HG03097 (cell line): ENCODE measurements around the gene CORO2B.

Source experiments
- ATAC-seq: cut with Tn5 transposase; IDR thresholded peaks from one replicate; pipeline ENCODE4 v1.9.1; 2021; ENCODE audit not compliant: unreplicated experiment, low FRiP score

The CORO2B gene

DNA sequence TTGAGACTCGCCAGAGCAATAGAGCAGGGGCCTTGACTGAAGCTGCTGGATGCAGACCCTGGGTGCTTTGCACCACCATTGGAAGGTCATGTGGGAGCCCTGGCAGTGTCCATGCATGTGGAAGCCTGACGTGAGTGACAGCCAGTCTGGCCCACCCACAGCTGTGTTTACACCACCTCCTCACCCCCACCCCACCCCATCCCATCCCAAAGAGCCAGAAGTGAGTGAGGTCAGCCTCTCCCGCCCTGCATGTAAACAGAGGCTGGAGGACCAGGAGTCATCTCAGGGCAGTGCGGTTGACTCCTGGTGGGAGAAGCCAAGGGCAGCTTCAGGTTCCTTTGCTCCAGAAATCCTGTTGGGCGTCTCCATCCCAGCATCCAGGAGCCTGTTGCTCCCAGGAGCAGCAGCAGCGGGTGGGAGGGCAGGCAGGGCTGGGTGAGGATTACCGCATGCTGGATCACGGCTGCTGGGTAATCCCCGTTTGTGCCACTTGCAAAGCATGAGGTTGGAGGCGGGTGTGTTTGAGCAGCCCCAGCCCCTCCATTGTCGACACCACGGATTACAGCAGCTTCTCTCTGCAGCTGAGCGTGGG is 44.6 kb downstream of the CORO2B start:
- no peak for ATAC-seq

DNA sequence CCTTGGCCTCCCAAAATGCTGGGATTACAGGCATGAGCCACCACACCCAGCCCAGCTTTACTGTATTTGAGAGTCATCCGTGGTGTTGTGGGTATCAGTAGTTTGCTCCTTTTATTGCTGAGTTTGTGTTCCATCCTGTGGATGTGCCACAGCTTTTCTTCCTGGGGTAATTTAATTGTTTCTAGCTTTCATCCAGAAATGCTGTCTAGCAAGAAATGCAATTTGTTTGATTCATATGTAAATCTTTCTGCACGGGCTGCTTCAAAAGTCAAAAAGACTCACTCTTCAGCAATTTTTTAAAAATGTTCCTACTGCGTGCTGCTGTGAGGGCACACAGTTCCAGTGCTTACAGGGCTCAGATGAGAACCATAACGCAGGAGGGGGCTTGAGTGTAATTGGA is 47.1 kb downstream of the CORO2B start:
- no peak for ATAC-seq

DNA sequence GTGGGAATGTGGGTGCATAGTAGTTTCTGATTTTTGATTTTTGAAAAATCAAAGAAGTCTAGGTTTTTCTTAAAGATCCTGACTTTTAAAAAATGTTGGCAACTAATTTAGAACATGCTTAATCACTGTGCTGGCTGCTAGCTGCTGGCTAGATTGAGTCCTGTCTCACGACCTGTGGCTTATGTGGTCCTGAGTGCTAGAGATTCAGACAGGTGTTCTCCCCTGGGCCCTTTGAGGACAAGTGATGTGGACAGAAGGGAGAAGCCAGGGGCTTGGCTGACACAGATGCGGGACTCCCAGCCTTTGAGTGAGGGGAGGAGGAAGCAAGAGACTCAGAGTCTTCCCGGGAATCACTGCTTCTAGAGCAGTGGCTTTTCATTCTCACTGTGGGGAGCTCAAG is 47.5 kb downstream of the CORO2B start:
- ATAC-seq = no peak

DNA sequence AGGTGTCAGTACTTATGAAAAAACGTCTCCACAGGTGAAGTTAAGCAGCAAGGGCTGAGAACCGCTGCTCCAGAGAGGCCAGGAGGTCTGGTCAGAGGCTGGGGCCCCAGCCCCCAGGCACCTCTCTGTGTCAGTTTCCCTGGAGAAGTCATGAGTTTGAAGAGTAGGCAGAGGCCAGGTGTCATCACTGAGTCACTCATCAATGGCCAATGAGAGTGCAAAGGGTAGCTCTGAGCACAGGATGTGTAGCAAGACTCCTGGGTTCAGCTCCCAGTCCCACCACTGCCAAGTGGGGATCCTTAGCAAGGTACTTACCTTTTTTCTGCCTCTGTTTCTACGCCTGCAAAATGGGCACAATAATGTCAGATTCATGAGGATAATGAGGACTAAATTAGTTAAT is 47.9 kb downstream of the CORO2B start:
- no peak for ATAC-seq

DNA sequence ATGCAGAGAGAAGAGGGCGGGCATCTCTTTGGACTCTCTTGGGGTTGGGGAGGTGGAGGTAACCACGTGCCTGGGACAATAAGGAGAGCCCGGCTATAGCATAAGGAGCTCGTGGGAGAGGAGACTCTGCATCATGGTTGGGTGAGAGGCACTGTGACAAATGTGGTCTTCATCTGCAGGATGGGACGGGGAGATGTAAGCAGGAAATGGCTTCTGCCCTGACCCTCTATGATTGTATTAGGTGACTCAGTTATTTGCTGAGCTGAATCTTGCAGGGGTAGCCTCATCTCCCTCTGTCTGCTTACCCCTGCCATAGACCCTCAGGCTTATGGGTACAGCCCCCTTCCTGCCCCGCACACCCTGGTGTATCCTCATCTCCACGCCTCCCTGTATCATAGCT is 48.7 kb downstream of the CORO2B start:
- ATAC-seq = no peak

DNA sequence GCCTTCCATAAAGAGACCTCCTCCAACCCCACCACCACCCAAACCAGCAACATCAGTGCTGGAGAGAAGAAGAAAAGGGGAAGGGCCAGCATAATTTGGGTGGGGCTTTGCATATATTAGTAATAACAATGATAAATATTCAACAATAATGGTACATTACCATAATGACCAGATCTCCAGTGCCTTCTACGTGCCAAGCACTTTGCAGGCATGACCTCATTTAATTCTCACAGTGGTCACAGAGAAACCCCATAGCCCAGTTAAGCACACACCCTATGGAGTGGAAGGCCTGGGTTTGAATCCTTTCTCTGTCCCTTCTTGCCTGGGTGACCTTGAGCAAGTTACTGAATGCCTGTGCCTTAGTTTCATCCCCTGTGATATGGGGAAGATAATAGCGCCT is 49.2 kb downstream of the CORO2B start:
- ATAC-seq = no peak

DNA sequence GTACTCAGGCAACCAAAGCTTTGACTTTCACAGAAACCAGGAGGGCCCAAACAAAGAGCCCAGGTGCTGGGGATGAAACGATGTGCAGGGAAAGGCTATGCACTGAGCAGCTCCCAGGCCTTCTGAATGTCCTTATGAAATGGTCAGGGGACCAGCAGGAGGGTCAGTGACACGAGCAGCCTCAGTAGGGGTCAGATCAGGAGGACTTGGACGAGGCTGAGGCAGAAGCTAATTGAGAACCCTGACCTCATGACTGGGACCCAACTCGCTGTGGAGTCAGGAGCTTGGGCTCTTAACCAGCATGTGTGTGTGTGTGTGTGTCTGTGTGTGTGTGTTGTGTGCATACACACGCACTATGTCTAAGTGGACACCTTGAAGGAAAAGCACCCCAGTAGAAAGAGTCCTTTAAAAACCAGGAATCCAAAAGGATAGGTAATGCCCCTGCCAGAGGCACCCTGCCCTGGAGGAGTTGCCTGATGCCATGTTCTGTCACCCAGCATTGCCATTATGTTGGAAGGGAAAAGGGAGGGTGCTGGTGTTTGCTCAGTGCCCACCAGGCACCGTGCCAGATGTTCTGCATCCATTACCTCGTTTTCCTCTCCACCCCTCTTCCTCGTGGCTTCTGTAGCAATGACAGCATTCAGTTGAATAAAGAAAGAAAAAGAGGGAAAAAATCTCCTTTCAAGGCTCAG is 50.9 kb downstream of the CORO2B start:
- no peak for ATAC-seq

DNA sequence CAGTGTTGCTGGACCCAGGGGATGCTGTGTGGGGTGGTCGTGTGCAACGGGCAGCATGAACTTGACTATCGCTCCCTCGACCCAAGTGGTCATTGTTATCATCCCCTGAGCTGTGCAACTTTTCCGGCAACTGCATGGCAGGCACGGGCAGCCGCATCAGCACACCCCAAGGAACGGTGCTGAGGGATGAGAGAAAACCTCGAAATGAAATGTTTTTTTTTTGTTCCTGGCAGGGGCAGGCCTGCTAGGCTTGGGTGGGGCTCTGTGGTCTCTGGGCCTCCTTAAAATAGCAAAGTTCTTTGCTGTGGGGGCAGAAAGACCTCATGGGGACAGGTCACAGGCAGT is 51.4 kb downstream of the CORO2B start:
- ATAC-seq = no peak

DNA sequence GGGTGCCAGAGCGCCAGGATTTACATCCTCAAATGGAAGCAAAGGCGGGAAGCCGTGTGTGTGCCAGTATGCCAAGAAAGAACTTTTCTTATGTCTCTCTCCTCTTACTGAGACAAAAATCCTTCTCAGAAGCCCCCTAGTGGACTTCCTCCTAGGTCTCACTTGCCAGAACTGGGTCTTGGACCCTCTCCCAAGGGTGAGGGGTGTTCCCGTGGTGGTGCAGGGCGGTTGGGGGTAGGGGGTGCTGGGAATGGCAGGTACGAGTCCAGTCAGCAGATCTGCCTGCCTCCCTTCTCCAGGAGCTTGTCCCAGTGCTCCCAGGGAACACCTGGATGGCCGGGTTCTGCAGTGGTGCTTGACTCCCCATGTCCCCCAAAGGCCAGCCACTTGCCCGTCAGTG is 52.0 kb downstream of the CORO2B start:
- no peak for ATAC-seq

DNA sequence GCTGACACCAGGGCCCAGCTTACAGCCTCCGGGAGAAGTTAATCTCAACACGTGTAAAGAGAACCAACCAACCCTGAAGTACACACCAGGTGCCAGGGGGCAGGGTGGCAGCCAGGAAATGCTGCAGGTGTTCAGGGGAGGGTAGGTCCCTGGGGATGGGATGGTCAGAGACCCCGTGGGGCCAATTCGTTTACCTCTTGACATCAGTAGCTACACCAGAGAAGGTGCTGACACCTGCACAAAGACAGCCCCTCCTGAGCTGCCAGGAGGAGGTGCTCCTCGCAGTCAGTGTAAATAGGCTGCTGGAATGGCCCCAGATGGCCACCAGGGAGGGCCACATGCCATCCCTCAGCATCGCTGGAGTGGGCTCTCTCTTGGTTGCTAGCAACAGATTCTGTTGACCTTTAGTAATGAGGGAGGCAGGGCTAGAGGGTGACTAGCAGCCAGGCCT is 52.8 kb downstream of the CORO2B start:
- ATAC-seq = no peak

DNA sequence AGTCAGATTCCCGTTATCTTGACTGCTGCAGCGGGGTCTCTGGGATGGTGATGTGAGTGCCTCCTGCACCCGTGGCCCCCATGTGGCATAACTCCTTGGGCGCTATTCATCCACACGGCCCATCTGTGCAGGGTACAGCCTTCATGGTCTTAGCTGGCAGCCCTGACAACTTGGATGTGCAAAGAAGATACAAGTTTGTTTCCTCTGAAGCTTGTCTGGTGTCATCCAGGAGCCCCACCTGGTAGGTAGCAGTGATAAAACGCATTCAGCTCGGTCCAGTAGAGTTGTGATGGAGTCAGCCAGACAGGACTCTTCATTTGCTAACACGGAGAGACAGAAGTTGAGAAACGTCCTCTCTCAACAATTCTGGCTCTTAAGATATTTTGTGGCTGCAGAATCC is 53.3 kb downstream of the CORO2B start:
- no peak for ATAC-seq

DNA sequence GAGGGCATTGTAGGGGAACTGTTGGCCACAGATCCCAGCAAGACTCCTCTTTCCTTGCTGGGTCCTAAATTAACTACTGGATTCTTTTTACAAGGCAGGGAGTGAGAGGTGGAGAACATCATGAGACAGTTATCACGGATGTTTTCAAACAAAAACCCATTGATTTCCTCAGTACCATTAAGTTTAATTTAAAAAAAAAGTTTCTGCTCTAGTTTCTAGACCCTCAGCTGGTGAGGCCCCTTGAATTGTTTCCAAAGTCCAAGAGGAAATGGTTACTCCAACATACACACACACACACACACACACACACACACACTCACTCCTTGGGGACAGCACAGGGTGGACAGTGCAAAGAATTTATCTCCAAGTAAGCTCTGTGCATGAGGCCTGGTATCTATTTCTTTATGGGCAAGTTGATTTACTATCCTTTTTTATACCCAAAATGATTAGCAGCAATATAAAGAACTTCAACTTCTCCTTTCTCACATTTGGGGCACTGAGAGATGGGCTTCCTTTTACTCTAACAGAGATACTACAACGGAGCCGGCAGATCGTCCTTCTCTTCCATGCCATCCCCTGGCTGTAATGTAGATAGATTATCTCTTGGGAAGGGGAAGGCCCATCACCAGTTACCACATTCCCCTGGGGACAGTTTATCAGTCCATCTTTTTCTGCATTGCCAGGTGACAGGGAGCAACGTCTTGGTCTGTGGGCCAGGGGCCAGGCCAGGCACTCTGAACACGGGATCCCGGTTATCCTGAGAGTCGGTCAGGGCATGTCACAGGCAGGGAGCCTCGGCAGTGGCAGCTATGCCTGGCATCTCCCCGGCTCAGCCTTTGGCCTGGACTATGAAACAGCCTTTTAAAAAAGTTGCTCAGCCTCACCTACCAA is 54.7 kb downstream of the CORO2B start:
- ATAC-seq = no peak

DNA sequence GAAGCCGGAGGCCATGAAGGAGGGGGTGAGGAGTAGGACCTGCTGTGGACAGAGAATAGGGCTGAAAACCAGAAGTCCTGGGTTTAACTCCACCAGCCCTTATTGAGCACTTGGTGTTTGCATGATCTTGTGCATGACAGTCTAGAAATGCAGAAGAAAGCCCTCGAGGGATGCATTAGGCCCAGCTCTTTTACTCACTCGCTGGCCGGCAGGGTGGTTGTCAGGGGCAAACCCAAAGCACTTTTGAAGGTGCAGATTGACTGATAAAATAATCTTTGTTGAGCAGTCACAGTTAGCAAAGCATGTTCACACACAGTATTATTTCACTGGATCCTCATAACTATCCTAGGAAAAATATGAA is 55.3 kb downstream of the CORO2B start:
- ATAC-seq = no peak

DNA sequence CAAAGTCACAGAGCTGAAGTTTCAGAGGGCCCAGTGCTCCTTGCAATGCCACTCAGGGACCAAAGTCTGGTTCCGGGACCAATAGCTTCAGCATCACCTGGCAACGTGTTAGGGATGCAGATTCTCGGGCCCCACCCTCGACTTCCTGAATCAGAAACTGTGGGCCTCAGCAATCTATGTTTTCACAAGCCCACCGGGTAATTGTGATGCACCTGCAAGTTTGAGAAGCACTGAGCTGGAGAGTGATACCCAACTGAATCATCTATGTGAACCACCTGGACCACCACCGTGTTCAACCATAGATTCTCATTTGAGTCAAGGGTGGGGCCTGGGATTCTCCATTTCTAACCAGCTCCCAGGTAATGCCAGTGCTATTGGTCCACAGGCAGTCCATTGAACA is 55.7 kb downstream of the CORO2B start:
- ATAC-seq = no peak

DNA sequence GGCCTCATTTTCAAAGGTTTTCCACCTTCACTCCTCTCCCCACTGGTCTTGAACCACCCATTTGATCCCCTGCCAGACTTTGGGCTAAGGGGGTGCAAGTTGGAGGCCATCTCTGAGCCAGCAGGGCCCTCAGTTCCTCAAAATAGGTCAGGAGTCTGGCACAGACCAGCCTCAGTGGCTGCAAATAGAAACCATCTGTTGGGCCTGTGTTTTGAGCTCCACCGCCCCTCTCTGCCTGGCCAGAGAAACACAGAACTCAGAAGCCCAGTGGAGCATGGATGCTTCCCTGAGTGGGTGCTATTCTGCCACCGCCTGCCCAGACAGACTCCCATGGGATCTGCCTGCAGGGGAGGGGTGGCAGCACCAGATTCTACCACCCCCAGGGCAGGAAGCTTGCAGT is 56.3 kb downstream of the CORO2B start:
- ATAC-seq = no peak

DNA sequence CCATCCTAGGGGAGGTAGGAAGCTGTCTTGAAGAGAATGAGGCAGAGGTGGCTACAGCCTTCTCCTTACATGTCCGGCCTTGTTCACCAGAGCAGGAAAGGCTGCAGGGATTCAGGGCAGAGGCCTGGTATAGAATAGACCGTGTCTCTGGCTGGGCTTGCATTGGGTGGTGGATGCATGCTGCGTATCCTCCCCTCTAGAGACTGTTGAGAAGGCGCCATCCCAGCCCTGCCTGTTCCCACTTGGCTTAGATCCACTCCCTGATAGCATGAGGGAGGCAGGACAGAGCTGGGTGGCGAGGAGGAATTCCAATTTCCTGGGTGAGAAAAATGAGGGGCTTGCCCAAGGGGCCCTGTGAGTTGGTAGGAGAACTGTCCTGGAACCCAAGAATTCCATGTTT is 57.5 kb downstream of the CORO2B start:
- no peak for ATAC-seq

DNA sequence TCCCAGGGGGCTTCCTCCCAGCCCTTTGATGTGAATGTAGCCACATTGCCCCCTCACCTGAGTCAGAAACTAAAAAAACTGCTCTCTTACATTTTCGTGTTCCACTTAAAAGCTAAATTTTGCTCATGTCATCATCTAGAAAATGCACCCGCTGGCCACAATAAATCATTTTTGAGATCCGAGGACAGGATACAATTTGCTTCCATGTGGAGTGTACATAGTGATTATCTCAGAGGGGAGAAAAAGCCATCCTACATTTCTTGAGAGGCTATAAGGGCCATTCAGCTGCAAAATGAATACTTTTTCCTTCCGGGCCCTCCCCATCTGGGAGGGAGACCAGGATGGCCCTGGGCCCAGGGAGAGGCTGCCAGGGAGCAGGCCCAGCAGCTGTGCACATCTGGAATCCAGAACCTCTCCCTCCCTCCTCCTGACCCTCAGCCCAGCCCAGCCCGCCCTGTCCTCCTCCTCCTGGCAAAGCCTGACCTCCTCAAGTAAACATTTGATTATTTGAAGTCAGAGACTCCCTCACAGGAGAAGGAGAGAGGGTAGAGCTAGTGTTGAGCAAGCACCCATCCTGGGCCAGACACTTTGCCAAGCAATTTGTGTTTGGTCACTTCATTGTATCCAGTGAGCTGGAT is 59.1 kb downstream of the CORO2B start:
- no peak for ATAC-seq

DNA sequence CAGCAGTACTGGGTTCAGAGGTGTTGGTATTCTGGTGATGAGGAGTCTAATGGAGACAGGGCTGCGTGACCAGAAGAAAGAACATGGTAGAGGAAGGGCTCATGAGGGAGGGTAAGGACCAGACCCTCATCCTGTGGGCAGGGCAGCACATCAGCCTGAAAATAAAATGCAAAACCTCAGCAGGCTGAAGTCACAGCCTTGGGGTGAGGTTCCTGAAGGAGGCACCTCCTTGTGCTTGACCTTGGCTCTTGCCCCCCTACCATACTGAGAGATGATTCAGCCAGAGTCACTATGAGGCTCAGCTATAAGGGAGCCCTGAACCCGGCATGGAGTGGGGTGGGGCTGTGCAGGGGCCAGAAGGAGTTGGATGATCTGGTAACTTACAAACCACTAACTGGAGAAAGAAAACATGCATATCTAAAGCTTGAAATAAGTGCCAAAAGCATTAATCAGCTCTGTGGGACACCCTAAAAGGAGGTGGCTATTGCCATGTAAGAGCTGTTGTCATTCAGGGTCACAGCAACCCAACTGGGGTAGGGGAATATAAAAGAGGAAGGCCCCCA is 60.2 kb downstream of the CORO2B start:
- no peak for ATAC-seq

DNA sequence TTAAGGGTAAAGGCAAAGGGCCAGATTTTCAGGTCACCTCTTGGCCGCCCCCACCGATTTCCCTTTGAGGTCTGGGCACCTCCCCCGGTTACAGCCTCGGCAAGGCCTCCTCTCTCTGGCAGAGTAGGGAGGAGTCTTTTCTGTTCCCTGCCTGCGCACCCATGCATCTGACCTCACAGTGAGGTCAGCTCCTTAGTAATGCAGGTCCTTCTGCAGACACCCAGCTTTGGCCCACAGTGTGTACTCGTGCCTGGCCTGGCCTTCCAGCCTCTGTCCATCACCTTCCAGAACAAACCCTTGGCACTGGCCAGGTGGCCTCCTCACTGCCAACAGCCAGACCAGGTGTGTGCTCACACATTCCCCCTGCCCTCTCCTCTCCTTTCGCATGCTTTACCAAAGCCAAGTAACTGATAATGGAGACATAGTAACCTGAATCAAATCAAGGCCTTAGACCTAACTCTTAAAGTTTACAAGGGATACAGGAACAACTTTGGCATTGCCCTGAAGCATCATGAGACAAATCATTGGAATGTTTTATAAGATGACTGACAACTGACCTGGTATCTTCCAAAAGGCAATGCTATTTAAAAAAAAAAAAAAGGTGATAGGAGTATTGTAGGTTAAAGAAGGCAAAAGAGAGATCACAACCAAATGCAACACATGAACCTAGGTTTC is 61.3 kb downstream of the CORO2B start:
- no peak for ATAC-seq

DNA sequence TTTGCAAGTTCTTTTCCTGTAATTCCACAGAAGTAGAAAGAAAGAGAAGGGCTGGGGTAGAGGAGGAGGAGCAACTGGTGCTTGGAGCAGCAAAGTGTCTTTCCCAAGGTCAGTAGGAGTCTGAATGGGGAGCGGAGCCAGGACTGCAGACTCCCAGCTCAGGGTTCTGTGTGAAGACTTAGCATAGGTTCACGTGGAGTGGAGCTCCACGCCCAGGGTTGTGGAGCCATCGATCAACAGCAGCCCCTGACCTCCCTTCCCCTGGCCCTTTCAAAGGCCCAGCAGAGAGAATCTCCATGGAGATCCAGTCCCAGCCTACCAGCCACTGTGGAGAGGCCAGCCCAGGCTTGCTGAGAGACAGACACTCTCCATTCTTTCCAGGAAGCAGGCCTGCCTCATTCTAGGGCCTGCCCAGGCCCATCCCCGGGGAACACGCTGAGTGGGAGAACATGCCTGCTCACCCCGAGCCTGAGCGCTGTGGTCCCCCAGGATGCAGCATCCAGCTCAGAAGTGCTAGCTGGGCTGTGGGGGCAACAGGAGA is 62.1 kb downstream of the CORO2B start:
- no peak for ATAC-seq
